HCT116 (cell line): ENCODE results near the gene SLC16A3. TPM values are rescaled to one million over a fixed set of nuclear protein-coding genes. Genes with fewer than 3 reads are reported as not detected.

Source experiments
- ATAC-seq: fragments of 200-7000 bp; cut with Tn5 transposase; 2 replicates; pipeline ENCODE4 v1.9.1; 2020; ENCODE audit warnings: mild to moderate bottlenecking, moderate library complexity
- BruUV-seq: library from RNA; stranded (reverse); fragments of 400-500 nt; replicated peaks from 2 replicates; lab custom pipeline; 2021; lab: Mats Ljungman, UMichigan
- CTCF ChIA-PET: fragments of 300-600 bp; sonication (Branson Sonifier 250); formaldehyde crosslinking; loops from one replicate; lab custom pipeline; 2021; ENCODE audit warnings: antibody characterized with exemption; lab: Charles Lee
- POLR2A ChIA-PET: fragments of 300-600, 350-600 bp; sonication (Branson Sonifier 250); formaldehyde crosslinking; loops from one replicate; lab custom pipeline; 2021; ENCODE audit warnings: antibody characterized with exemption; lab: Charles Lee
- RAD21 ChIA-PET, 2 experiments: fragments of 300-600 bp; sonication (Branson Sonifier 250); formaldehyde crosslinking; loops; one replicate each; lab custom pipeline; 2023; ENCODE audit warnings: low total read pairs in 2 of 2; ENCODE audit not compliant: uncharacterized antibody in 2 of 2, unreplicated experiment in 2 of 2, low non-redundant PET in 1 of 2; lab: Charles Lee
- DNase-seq: peaks from one replicate; pipeline ENCODE4 v3.0.0-alpha.2; 2010; ENCODE audit warnings: low read depth, low spot score
- H2AFZ ChIP-seq: fragments of 200-600 bp; shearing (Covaris generic), sonication (generic); 2 replicates; pipeline ENCODE4 v1.6.1; 2017; ENCODE audit warnings: low read depth, mixed run types, mixed read lengths, antibody characterized with exemption, low read length; ENCODE audit not compliant: poor library complexity, severe bottlenecking
- H3K27ac ChIP-seq: 2 replicates; pipeline ENCODE4 v1.5.1; 2012; ENCODE audit warnings: low read depth, low read length
- H3K27me3 ChIP-seq: fragments of 200-600 bp; sonication (generic); 2 replicates; pipeline ENCODE4 v1.6.1; 2016; ENCODE audit warnings: mixed run types, low read length, mixed read lengths; ENCODE audit not compliant: insufficient read depth
- H3K36me3 ChIP-seq, 2 experiments: fragments of 200-500 bp in 1 of 2; fragments of 200-600 bp in 1 of 2; sonication (Bioruptor generic) in 1 of 2; sonication (generic) in 1 of 2; 2 replicates each; pipeline versions ENCODE4 v1.5.1 to v1.6.1; 2014 to 2016; ENCODE audit warnings: low read length in 2 of 2, inconsistent platforms in 1 of 2, mixed read lengths in 1 of 2, mixed run types in 1 of 2; ENCODE audit not compliant: insufficient read depth in 2 of 2, control insufficient read depth in 1 of 2
- H3K4me1 ChIP-seq, 2 experiments: fragments of 200-600 bp in 1 of 2; sonication (generic) in 1 of 2; 2 replicates each; pipeline versions ENCODE4 v1.5.1 to v1.6.1; 2012 to 2017; ENCODE audit warnings: low read length in 2 of 2, inconsistent platforms in 1 of 2, mild to moderate bottlenecking in 1 of 2, mixed read lengths in 1 of 2, mixed run types in 1 of 2, moderate library complexity in 1 of 2; ENCODE audit not compliant: insufficient read depth in 2 of 2, control insufficient read depth in 1 of 2
- H3K4me2 ChIP-seq: fragments of 200-600 bp; sonication (generic); 2 replicates; pipeline ENCODE4 v1.6.1; 2017; ENCODE audit warnings: mixed run types, low read length, mixed read lengths
- H3K4me3 ChIP-seq, 2 experiments: fragments of 200-600 bp in 1 of 2; sonication (generic) in 1 of 2; replicated peaks in 1 of 2; 2 replicates each; pipeline ENCODE4 v1.5.1; 2011 to 2016; ENCODE audit warnings: low read length in 2 of 2, control low read depth in 1 of 2, low read depth in 1 of 2, mild to moderate bottlenecking in 1 of 2, mixed read lengths in 1 of 2, mixed run types in 1 of 2
- H3K79me2 ChIP-seq: fragments of 200-600 bp; sonication (generic); 2 replicates; pipeline ENCODE4 v1.6.1; 2017; ENCODE audit warnings: mild to moderate bottlenecking, mixed run types, low read length, moderate library complexity, mixed read lengths; ENCODE audit not compliant: insufficient read depth
- H3K9ac ChIP-seq: fragments of 200-600 bp; sonication (generic); 2 replicates; pipeline ENCODE4 v1.6.1; 2016; ENCODE audit warnings: low read length, mixed read lengths
- H3K9me2 ChIP-seq: fragments of 200-600 bp; sonication (generic), shearing (Covaris generic); 2 replicates; pipeline ENCODE4 v1.6.1; 2017; ENCODE audit warnings: mixed run types, mild to moderate bottlenecking, moderate library complexity; ENCODE audit not compliant: insufficient read depth
- H3K9me3 ChIP-seq, 2 experiments: fragments of 200-500 bp in 1 of 2; fragments of 200-600 bp in 1 of 2; sonication (Bioruptor generic) in 1 of 2; sonication (generic) in 1 of 2; 2 replicates each; pipeline ENCODE4 v1.6.1; 2014 to 2017; ENCODE audit warnings: low read length in 2 of 2, mixed read lengths in 2 of 2, inconsistent platforms in 1 of 2, low read depth in 1 of 2, mild to moderate bottlenecking in 1 of 2, mixed run types in 1 of 2, moderate library complexity in 1 of 2; ENCODE audit not compliant: control insufficient read depth in 1 of 2, insufficient read depth in 1 of 2
- H4K20me1 ChIP-seq: fragments of 200-600 bp; sonication (generic), shearing (Covaris generic); 2 replicates; pipeline ENCODE4 v1.6.1; 2017; ENCODE audit warnings: mixed run types, mild to moderate bottlenecking, moderate library complexity; ENCODE audit not compliant: insufficient read depth
- ATF3 ChIP-seq: IDR thresholded peaks from 2 replicates; pipeline ENCODE4 v1.6.1; 2012
- CEBPB ChIP-seq: IDR thresholded peaks from 2 replicates; pipeline ENCODE4 v1.6.1; 2012; ENCODE audit warnings: low read depth
- EGR1 ChIP-seq: IDR thresholded peaks from 2 replicates; pipeline ENCODE4 v1.6.1; 2012; ENCODE audit warnings: low read depth
- ELF1 ChIP-seq: IDR thresholded peaks from 2 replicates; pipeline ENCODE4 v1.6.1; 2012; ENCODE audit warnings: low read depth, borderline replicate concordance
- EZH2 ChIP-seq: fragments of 200-600 bp; sonication (generic); IDR thresholded peaks from 2 replicates; pipeline ENCODE4 v1.6.1; 2017; ENCODE audit warnings: antibody characterized with exemption, mixed run types
- EZH2phosphoT487 ChIP-seq: fragments of 200-600 bp; IDR thresholded peaks from 2 replicates; pipeline ENCODE4 v1.6.1; 2018; ENCODE audit warnings: antibody characterized with exemption, borderline replicate concordance
- POLR2A ChIP-seq: IDR thresholded peaks from 2 replicates; pipeline ENCODE4 v1.7.0; 2011; ENCODE audit warnings: borderline replicate concordance; ENCODE audit not compliant: insufficient read depth, insufficient read length; ENCODE audit errors: extremely low read depth
- POLR2AphosphoS5 ChIP-seq: IDR thresholded peaks from 2 replicates; pipeline ENCODE4 v1.6.1; 2011; ENCODE audit warnings: mild to moderate bottlenecking, low read depth, low read length, moderate library complexity
- RAD21 ChIP-seq: IDR thresholded peaks from 2 replicates; pipeline ENCODE4 v1.6.1; 2012; ENCODE audit warnings: low read depth, mild to moderate bottlenecking
- REST ChIP-seq: IDR thresholded peaks from 2 replicates; pipeline ENCODE4 v1.6.1; 2012; ENCODE audit warnings: low read depth
- SIN3A ChIP-seq: IDR thresholded peaks from 2 replicates; pipeline ENCODE4 v1.6.1; 2012; ENCODE audit warnings: low read depth
- TCF7L2 ChIP-seq: IDR thresholded peaks from 2 replicates; pipeline ENCODE4 v1.7.0; 2011; ENCODE audit warnings: borderline replicate concordance, inconsistent platforms; ENCODE audit not compliant: insufficient read depth, insufficient read length; ENCODE audit errors: extremely low read depth
- ZBTB33 ChIP-seq: IDR thresholded peaks from 2 replicates; pipeline ENCODE4 v1.6.1; 2011; ENCODE audit warnings: mild to moderate bottlenecking, low read length, moderate library complexity; ENCODE audit not compliant: insufficient replicate concordance; ENCODE audit errors: extremely low read depth
- ZFX ChIP-seq: fragments of 450-650 bp; IDR thresholded peaks from 2 replicates; pipeline ENCODE4 v1.6.1; 2017
- ZNF274 ChIP-seq: fragments of 200-500 bp; sonication (Bioruptor generic); IDR thresholded peaks from 2 replicates; pipeline ENCODE4 v1.6.1; 2014; ENCODE audit warnings: mild to moderate bottlenecking, low read depth, low read length, inconsistent platforms
- intact Hi-C: fragments of 100-400 bp; cut with micrococcal nuclease; formaldehyde crosslinking; loops from 2 replicates; pipeline ENCODE4 v1.10.0; 2022
- total RNA-seq: library from RNA; stranded (reverse); gene quantifications from one replicate; pipeline ENCODE4 v1.2.1, GENCODE V29; 2021; ENCODE audit not compliant: unreplicated experiment

SLC16A3 gene
- total RNA-seq, 1 experiment from 2014 or later: 445 TPM

DNA sequence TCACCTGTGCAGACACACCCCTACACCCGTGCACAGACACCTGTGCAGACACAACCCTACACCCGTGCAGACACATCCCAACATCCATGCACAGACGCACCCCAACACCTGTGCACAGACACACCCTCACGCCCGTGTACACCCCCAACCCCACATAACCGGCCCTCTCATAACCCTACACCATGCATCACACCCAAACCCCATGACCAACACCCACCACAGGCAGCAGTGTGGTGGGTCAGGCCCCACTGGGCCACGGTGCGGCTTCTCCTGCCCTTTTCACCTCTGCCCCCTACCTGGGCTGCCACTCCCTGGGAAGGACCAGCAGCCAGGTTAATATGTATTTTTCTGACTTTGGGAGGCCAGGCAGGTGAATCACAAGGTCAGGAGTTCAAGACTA lies 4.2 kb upstream of the SLC16A3 start:
- ChIA-PET POLR2A (interaction anchor here (1.2 kb wide), 1 partner anchor 10 kb away, joined by 3 read pairs; no protein-coding TSS in a partner anchor), CTCF (no interaction called here)

More for the DNA sequence above, 4.2 kb upstream of the SLC16A3 start:
- peaks cover 0 to 3% of the 10 kb centered on the region in 2 experiments; a peak in 1 of 4 replicates for H3K9me3 ChIP-seq
- no peak for DNase-seq
- no peaks in the 10 kb centered on the region for H3K27me3 ChIP-seq
- peaks cover 12% of the 10 kb centered on the region for H3K79me2 ChIP-seq
- H3K4me2 ChIP-seq: no peak overlapping the region
- peaks cover 13 to 43% of the 10 kb centered on the region in 2 experiments for H3K4me1 ChIP-seq
- H3K27ac ChIP-seq: no peak overlapping the region
- intact Hi-C loops: no loop called here
- H3K36me3 ChIP-seq: peaks cover 0 to 6% of the 10 kb centered on the region in 2 experiments; a peak in 2 of 4 replicates
- TF ChIP-seq ELF1 (no peak), ATF3 (no peak), ZFX (no peak), RAD21 (no peak), ZBTB33 (no peak), SIN3A (no peak), TCF7L2 (no peak), POLR2AphosphoS5 (no peak), REST (no peak), EZH2 (no peak), CEBPB (no peak), ZNF274 (no peak), POLR2A (no peak), EZH2phosphoT487 (no peak), EGR1 (no peak)
- ATAC-seq: no peak
- H3K4me3 ChIP-seq: no peak overlapping the region
- H3K9ac ChIP-seq: no peak overlapping the region
- H4K20me1 ChIP-seq: no peaks in the 10 kb centered on the region
- no peak overlapping the region for H2AFZ ChIP-seq
- RAD21 ChIA-PET: no interaction called here
- BruUV-seq: no TSS peak
- no peaks in the 10 kb centered on the region for H3K9me2 ChIP-seq
